PC-3 (cell line): ENCODE measurements around the gene IRF9. TPM values are rescaled to one million over a fixed set of nuclear protein-coding genes. Genes with fewer than 3 reads are reported as not detected.
A peak's percentile ranks its signal among the peaks of the same experiment; 100 is the strongest.

Source experiments
- ATAC-seq: fragments of 200-7000 bp; cut with Tn5 transposase; 2 replicates; pipeline ENCODE4 v1.9.1; 2020; ENCODE audit warnings: mild to moderate bottlenecking, moderate library complexity
- BruUV-seq: library from RNA; stranded (reverse); fragments of 400-500 nt; replicated peaks from 2 replicates; lab custom pipeline; 2021; lab: Mats Ljungman, UMichigan
- CTCF ChIA-PET: fragments of 300-600 bp; sonication (Branson Sonifier 250); formaldehyde crosslinking; loops from one replicate; lab custom pipeline; 2022; ENCODE audit warnings: antibody characterized with exemption; lab: Charles Lee
- POLR2A ChIA-PET: fragments of 300-600 bp; sonication (Branson Sonifier 250); formaldehyde crosslinking; loops from one replicate; lab custom pipeline; 2022; ENCODE audit warnings: antibody characterized with exemption; ENCODE audit not compliant: unreplicated experiment; lab: Charles Lee
- DNase-seq: peaks from one replicate; pipeline ENCODE4 v3.0.0-alpha.2; 2015
- H2AFZ ChIP-seq: fragments of 300-600 bp; sonication (generic); 2 replicates; pipeline ENCODE4 v1.6.0; 2016; ENCODE audit warnings: antibody characterized with exemption, low read length
- H3F3A ChIP-seq: fragments of 300-600 bp; sonication (generic); one replicate; pipeline ENCODE4 v1.6.0; 2017; ENCODE audit warnings: antibody characterized with exemption, low read length, control low read depth, mild to moderate bottlenecking; ENCODE audit not compliant: unreplicated experiment
- H3K27ac ChIP-seq: fragments of 300-600 bp; sonication (generic); 2 replicates; pipeline ENCODE4 v1.5.1; 2016; ENCODE audit warnings: mild to moderate bottlenecking, low read length
- H3K27me3 ChIP-seq: fragments of 300-600 bp; sonication (generic); 2 replicates; pipeline ENCODE4 v1.6.1; 2016; ENCODE audit warnings: low read length, mixed read lengths
- H3K36me3 ChIP-seq: fragments of 300-600 bp; sonication (generic); 2 replicates; pipeline ENCODE4 v1.6.1; 2016; ENCODE audit warnings: low read depth, mixed run types, low read length, mixed read lengths
- H3K4me1 ChIP-seq: fragments of 300-600 bp; sonication (generic); 2 replicates; pipeline ENCODE4 v1.5.1; 2016; ENCODE audit warnings: low read length; ENCODE audit not compliant: insufficient read depth
- H3K4me2 ChIP-seq: fragments of 300-600 bp; sonication (generic); 2 replicates; pipeline ENCODE4 v1.6.0; 2016; ENCODE audit warnings: low read length
- H3K4me3 ChIP-seq: fragments of 300-600 bp; sonication (generic); 2 replicates; pipeline ENCODE4 v1.5.1; 2016; ENCODE audit warnings: mild to moderate bottlenecking, low read length, mixed read lengths
- H3K79me2 ChIP-seq: fragments of 300-600 bp; sonication (generic); 2 replicates; pipeline ENCODE4 v1.6.1; 2017; ENCODE audit warnings: low read length, mixed read lengths
- H3K9ac ChIP-seq: fragments of 300-600 bp; sonication (generic); 2 replicates; pipeline ENCODE4 v1.6.0; 2016; ENCODE audit warnings: mild to moderate bottlenecking, low read length
- H3K9me2 ChIP-seq: fragments of 300-600 bp; sonication (generic); replicated peaks from 2 replicates; pipeline ENCODE4 v1.6.1; 2016; ENCODE audit warnings: mixed run types, low read length, mixed read lengths
- H3K9me3 ChIP-seq: fragments of 300-600 bp; sonication (generic); 2 replicates; pipeline ENCODE4 v1.6.1; 2016; ENCODE audit warnings: low read length, mixed read lengths
- H4K20me1 ChIP-seq: fragments of 300-600 bp; sonication (generic); 2 replicates; pipeline ENCODE4 v1.6.1; 2016; ENCODE audit warnings: low read length, mixed read lengths
- EZH2 ChIP-seq: fragments of 300-600 bp; sonication (generic); IDR thresholded peaks from one replicate; pipeline ENCODE4 v1.6.1; 2017; ENCODE audit warnings: antibody characterized with exemption, mild to moderate bottlenecking, low read length; ENCODE audit not compliant: unreplicated experiment
- EZH2phosphoT487 ChIP-seq: fragments of 300-600 bp; sonication (generic); IDR thresholded peaks from 2 replicates; pipeline ENCODE4 v1.6.1; 2018; ENCODE audit warnings: mild to moderate bottlenecking, antibody characterized with exemption, low read length, borderline replicate concordance
- intact Hi-C: fragments of 100-400 bp; cut with micrococcal nuclease; formaldehyde crosslinking; loops from 2 replicates; pipeline ENCODE4 v1.9.0; 2023
- total RNA-seq: library from RNA; depleted of rRNA; stranded (reverse); fragments of >200 nt; gene quantifications from 2 replicates; pipeline ENCODE4 v1.2.3, GENCODE V29; 2014
- TF ChIP-seq, protein P1 (sequence below): fragments of 300-600 bp; sonication (generic); conservative IDR thresholded peaks from 2 replicates; pipeline ENCODE4 v1.5.1; 2017; ENCODE audit warnings: antibody characterized with exemption, low read depth, mild to moderate bottlenecking, low read length

The IRF9 gene
- total RNA-seq, 1 experiment from 2014 or later = 10.5 TPM

- H3K27me3 ChIP-seq = no peaks in the 10 kb centered on the region
- peak overlapping the region; percentile 95 for H2AFZ ChIP-seq
- peak; percentile 86 for DNase-seq
- H3K9me3 ChIP-seq = no peaks in the 10 kb centered on the region
- H3K4me3 ChIP-seq = peak overlapping the region; percentile 96
- ChIA-PET POLR2A (interaction anchor here (0.6 to 1.8 kb wide), 6 partner anchors 19 to 1018 kb away, joined by 3 to 17 read pairs (median 4); partner anchors contain the start of genes EMC9, PCK2, PSME2 and RNF31), CTCF (interaction anchor here (0.9 to 1.6 kb wide), 4 partner anchors 22 to 194 kb away, joined by 4 to 7 read pairs (median 4); partner anchors contain the start of genes IRF9 and PSME1)
- peak; percentile 42 for ATAC-seq
- H3K4me1 ChIP-seq = peaks cover 20% of the 10 kb centered on the region
- peaks cover 11% of the 10 kb centered on the region; the same call in 1 of the 2 replicates for H3K36me3 ChIP-seq
- no peaks in the 10 kb centered on the region for H3F3A ChIP-seq
- peaks cover 18% of the 10 kb centered on the region for H3K79me2 ChIP-seq
- no peaks in the 10 kb centered on the region for H3K9me2 ChIP-seq
- H3K27ac ChIP-seq = peak overlapping the region; percentile 90
- H4K20me1 ChIP-seq = no peaks in the 10 kb centered on the region
- peak overlapping the region; percentile 86 for H3K9ac ChIP-seq
- H3K4me2 ChIP-seq = peak overlapping the region; percentile 95
- TF ChIP-seq EZH2 (no peak), EZH2phosphoT487 (no peak)
- TF ChIP-seq, protein P1, sequence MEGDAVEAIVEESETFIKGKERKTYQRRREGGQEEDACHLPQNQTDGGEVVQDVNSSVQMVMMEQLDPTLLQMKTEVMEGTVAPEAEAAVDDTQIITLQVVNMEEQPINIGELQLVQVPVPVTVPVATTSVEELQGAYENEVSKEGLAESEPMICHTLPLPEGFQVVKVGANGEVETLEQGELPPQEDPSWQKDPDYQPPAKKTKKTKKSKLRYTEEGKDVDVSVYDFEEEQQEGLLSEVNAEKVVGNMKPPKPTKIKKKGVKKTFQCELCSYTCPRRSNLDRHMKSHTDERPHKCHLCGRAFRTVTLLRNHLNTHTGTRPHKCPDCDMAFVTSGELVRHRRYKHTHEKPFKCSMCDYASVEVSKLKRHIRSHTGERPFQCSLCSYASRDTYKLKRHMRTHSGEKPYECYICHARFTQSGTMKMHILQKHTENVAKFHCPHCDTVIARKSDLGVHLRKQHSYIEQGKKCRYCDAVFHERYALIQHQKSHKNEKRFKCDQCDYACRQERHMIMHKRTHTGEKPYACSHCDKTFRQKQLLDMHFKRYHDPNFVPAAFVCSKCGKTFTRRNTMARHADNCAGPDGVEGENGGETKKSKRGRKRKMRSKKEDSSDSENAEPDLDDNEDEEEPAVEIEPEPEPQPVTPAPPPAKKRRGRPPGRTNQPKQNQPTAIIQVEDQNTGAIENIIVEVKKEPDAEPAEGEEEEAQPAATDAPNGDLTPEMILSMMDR = no peak
- intact Hi-C loops = loop anchor here (1.0 kb wide), 3 partner anchors 27 to 47 kb away; partner anchors contain the start of genes EMC9, IRF9 and RNF31
- no TSS peak for BruUV-seq
Measured at GRCh38 chr14:24113801-24114531, 47.1 kb upstream of the IRF9 start.

GRCh38 chr14:24114532-24115421 is 46.3 kb upstream of the IRF9 start, which contains the start of the genes DCAF11 and NRL:
Gene DCAF11 (plus strand): TSS chr14:24114777. CDS start chr14:24115595, 818 bp downstream.
Gene NRL (minus strand): TSS chr14:24114949. CDS start chr14:24082848, 32,101 bp downstream.
- TF ChIP-seq EZH2 = no peak
- TF ChIP-seq, protein P1 = no peak
- TF ChIP-seq EZH2phosphoT487 = no peak
- BruUV-seq = no TSS peak

More at GRCh38 chr14:24114532-24115421, 46.3 kb upstream of the IRF9 start, which contains the start of the genes DCAF11 and NRL:
- Histone ChIP-seq H3K27ac (peak within 1 kb of the TSS; percentile 90), H3K9me3 (no peaks in the 10 kb centered on the region), H3K4me1 (peaks cover 18% of the 10 kb centered on the region), H3K36me3 (peaks cover 13% of the 10 kb centered on the region; the same call in 1 of the 2 replicates), H3K79me2 (peaks cover 18% of the 10 kb centered on the region), H2AFZ (peak within 1 kb of the TSS; percentile 95), H3F3A (no peaks in the 10 kb centered on the region), H3K9me2 (no peaks in the 10 kb centered on the region), H4K20me1 (no peaks in the 10 kb centered on the region), H3K4me3 (peak within 1 kb of the TSS; percentile 96), H3K4me2 (peak within 1 kb of the TSS; percentile 95), H3K9ac (peak within 1 kb of the TSS; percentile 86), H3K27me3 (no peaks in the 10 kb centered on the region)
- intact Hi-C loops = loop anchor here (1.0 kb wide), 4 partner anchors 22 to 47 kb away; partner anchors contain the start of genes EMC9, IRF9, PSME1 and RNF31
- ChIA-PET CTCF (interaction anchor here (0.6 to 1.6 kb wide), 7 partner anchors 21 to 194 kb away, joined by 3 to 7 read pairs (median 4); partner anchors contain the start of genes IRF9, PSME1 and TINF2), POLR2A (interaction anchor here (0.5 to 1.8 kb wide), 10 partner anchors 20 to 1019 kb away, joined by 3 to 26 read pairs (median 4); partner anchors contain the start of genes EMC9, PCK2, PSME1 and PSME2)
- DNase-seq (peak; percentile 99), ATAC-seq (peak; percentile 86)
